Lower lobe of right lung (tissue), 2 donors: ENCODE measurements around the gene NTN4. TPM values are rescaled to one million over a fixed set of nuclear protein-coding genes. Genes with fewer than 3 reads are reported as not detected.
A peak's percentile ranks its signal among the peaks of the same experiment; 100 is the strongest.

ENCODE experiments used
- ATAC-seq, 2 donors: fragments of 200-7000 bp; cut with Tn5 transposase; one replicate each; pipeline ENCODE4 v1.9.1; 2020 to 2022; ENCODE audit warnings: mild to moderate bottlenecking in 2 of 2, moderate library complexity in 2 of 2
- DNase-seq: peaks from one replicate; pipeline ENCODE4 v3.0.0-alpha.2; 2020
- H3K27ac ChIP-seq: fragments of 200-600 bp; one replicate; pipeline ENCODE4 v1.8.0; 2022
- H3K27me3 ChIP-seq: fragments of 200-600 bp; one replicate; pipeline ENCODE4 v1.8.0; 2022; ENCODE audit warnings: low read depth
- H3K36me3 ChIP-seq: fragments of 200-600 bp; one replicate; pipeline ENCODE4 v1.8.0; 2022; ENCODE audit warnings: mild to moderate bottlenecking
- H3K4me1 ChIP-seq: fragments of 200-600 bp; one replicate; pipeline ENCODE4 v1.8.0; 2022
- H3K4me3 ChIP-seq: fragments of 200-600 bp; one replicate; pipeline ENCODE4 v1.8.0; 2022; ENCODE audit warnings: mild to moderate bottlenecking
- H3K9me3 ChIP-seq: fragments of 200-600 bp; one replicate; pipeline ENCODE4 v1.8.0; 2022
- CTCF ChIP-seq: fragments of 200-600 bp; IDR thresholded peaks from one replicate; pipeline ENCODE4 v1.8.0; 2022; ENCODE audit warnings: antibody characterized with exemption, mild to moderate bottlenecking
- intact Hi-C: fragments of 100-400 bp; cut with DNase I; formaldehyde crosslinking; loops from one replicate; pipeline ENCODE4 v1.11.0; 2022
- total RNA-seq: library from RNA; stranded (reverse); fragmentation: NEBNext Ultra II Directional; extraction: Animal tissue kit (Norgen Biotek cat#: 25700); gene quantifications from one replicate; pipeline ENCODE4 v1.2.1, GENCODE V29; 2021
- donor health status: DM: no; HTN: yes; CAD: no; lungs with severe emphysema.

NTN4 gene
- total RNA-seq, 1 donor from 2014 or later: 140 TPM

DNA sequence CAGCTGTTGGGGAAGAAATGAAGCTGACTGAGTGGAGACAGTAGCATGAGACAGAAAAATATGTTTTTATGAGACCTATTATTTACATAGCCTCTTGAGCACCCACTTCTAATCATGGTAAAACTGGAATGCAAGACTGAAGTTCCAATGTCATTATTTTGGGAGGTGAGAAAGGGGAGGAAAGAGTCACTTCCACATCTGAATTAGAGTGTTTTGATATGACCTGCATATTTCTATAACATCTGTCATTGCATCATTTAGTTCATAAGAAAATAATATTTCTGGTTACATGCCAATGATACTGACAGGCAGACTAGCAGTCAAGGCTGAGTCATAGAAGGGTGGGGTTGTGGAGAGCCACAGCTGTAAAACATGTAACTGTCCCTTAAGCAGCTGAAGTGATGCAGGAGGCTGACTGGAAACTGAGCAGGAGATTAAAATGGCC is 26.7 kb downstream of the NTN4 start:
- H3K27me3 ChIP-seq: no peaks in the 10 kb centered on the region
- no peak for TF ChIP-seq CTCF
- DNase-seq (no peak), ATAC-seq (peak; percentile 65 to 73)
- no peak overlapping the region for H3K4me3 ChIP-seq
- intact Hi-C loops: no loop called here
- H3K27ac ChIP-seq: peak overlapping the region; percentile 13
- no peaks in the 10 kb centered on the region for H3K36me3 ChIP-seq
- H3K4me1 ChIP-seq: peaks cover 10% of the 10 kb centered on the region
- no peaks in the 10 kb centered on the region for H3K9me3 ChIP-seq

- H3K4me1 ChIP-seq: peaks cover 10% of the 10 kb centered on the region
- H3K36me3 ChIP-seq: no peaks in the 10 kb centered on the region
- DNase-seq: no peak
- no peak overlapping the region for H3K4me3 ChIP-seq
- TF ChIP-seq CTCF: no peak
- intact Hi-C loops: no loop called here
- no peak overlapping the region for H3K27ac ChIP-seq
- no peaks in the 10 kb centered on the region for H3K9me3 ChIP-seq
- ATAC-seq: peak; percentile 81 to 87
- no peaks in the 10 kb centered on the region for H3K27me3 ChIP-seq
Observed at GRCh38 chr12:95762123-95762785, 28.3 kb downstream of the NTN4 start.

- DNase-seq: no peak
- no peak for ATAC-seq
- Histone ChIP-seq H3K4me3 (no peak overlapping the region), H3K9me3 (no peaks in the 10 kb centered on the region), H3K36me3 (no peaks in the 10 kb centered on the region), H3K27me3 (no peaks in the 10 kb centered on the region), H3K4me1 (peaks cover 19% of the 10 kb centered on the region), H3K27ac (no peak overlapping the region)
- no peak for TF ChIP-seq CTCF
- intact Hi-C loops: no loop called here
Observed at GRCh38 chr12:95760371-95760770, 30.2 kb downstream of the NTN4 start.

GRCh38 chr12:95759718-95760117 is 30.8 kb downstream of the NTN4 start:
- DNase-seq (no peak), ATAC-seq (no peak)
- intact Hi-C loops: no loop called here
- Histone ChIP-seq H3K36me3 (no peaks in the 10 kb centered on the region), H3K9me3 (no peaks in the 10 kb centered on the region), H3K4me1 (peaks cover 20% of the 10 kb centered on the region), H3K4me3 (no peak overlapping the region), H3K27me3 (no peaks in the 10 kb centered on the region), H3K27ac (no peak overlapping the region)
- TF ChIP-seq CTCF: no peak

GRCh38 chr12:95759039-95759438 is 31.5 kb downstream of the NTN4 start:
- no peak for TF ChIP-seq CTCF
- no peaks in the 10 kb centered on the region for H3K27me3 ChIP-seq
- peaks cover 13% of the 10 kb centered on the region for H3K4me1 ChIP-seq
- H3K27ac ChIP-seq: no peak overlapping the region
- no peaks in the 10 kb centered on the region for H3K9me3 ChIP-seq
- H3K4me3 ChIP-seq: no peak overlapping the region
- ATAC-seq (no peak), DNase-seq (no peak)
- H3K36me3 ChIP-seq: no peaks in the 10 kb centered on the region
- intact Hi-C loops: no loop called here
